Measurements from ENCODE around the gene LIPC.
A peak's percentile ranks its signal among the peaks of the same experiment; 100 is the strongest.

LIPC gene

DNA sequence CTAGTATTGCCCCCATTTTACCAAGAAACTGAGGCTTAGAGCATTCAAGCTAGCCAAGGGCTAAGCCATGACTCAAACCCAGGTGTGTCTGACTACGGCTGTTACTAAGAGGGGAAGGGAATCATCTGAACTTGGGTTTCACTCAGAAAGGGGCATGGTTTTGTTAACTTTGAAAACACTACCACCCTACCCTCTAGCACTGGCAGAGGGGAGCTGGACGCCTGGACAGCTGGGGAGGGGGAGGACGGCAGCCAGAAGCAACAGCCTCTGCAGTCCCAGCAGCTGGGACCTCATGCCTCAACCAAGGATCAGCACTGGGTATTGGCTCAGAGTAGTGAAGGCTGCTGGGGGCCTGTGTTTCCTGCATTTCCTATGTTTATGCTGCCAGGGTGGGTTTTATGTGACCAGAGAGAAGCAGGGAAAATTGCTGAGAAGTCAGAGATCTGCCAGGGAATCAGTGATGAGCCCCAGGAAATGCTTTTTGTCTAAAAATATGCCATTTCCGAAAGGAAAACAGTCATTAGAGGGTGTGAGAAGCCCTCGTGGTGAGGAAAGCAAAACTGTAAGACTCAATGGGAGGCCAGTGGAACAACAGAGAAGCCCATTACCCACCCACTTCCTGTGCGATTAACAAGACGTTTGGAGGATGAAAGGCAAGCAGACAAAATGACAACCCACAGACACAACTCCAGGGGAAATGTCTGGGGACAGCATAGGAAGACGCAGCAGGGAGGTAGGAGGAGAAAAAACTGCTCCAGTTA, 41.2 kb downstream of the LIPC start:
- ATAC-seq: no peak
- TF ChIP-seq PPARA (CRISPR knock-in tag; IDR thresholded peaks at IDR 0.05; ENCODE audit: borderline replicate concordance) (no peak), ZFP3 (CRISPR knock-in tag; IDR thresholded peaks at IDR 0.05) (no peak), CSDC2 (CRISPR knock-in tag; IDR thresholded peaks at IDR 0.05) (no peak), ZC3H10 (CRISPR knock-in tag; IDR thresholded peaks at IDR 0.05) (no peak), ZNF8 (CRISPR knock-in tag; IDR thresholded peaks at IDR 0.05) (no peak), ZNF565 (CRISPR knock-in tag; conservative IDR thresholded peaks at IDR 0.05; ENCODE audit: low read depth) (no peak), GLIS3 (CRISPR knock-in tag; IDR thresholded peaks at IDR 0.05) (no peak)
- TF ChIP-seq, protein P1, sequence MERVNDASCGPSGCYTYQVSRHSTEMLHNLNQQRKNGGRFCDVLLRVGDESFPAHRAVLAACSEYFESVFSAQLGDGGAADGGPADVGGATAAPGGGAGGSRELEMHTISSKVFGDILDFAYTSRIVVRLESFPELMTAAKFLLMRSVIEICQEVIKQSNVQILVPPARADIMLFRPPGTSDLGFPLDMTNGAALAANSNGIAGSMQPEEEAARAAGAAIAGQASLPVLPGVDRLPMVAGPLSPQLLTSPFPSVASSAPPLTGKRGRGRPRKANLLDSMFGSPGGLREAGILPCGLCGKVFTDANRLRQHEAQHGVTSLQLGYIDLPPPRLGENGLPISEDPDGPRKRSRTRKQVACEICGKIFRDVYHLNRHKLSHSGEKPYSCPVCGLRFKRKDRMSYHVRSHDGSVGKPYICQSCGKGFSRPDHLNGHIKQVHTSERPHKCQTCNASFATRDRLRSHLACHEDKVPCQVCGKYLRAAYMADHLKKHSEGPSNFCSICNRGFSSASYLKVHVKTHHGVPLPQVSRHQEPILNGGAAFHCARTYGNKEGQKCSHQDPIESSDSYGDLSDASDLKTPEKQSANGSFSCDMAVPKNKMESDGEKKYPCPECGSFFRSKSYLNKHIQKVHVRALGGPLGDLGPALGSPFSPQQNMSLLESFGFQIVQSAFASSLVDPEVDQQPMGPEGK (CRISPR knock-in tag; IDR thresholded peaks at IDR 0.05; ENCODE audit: borderline replicate concordance): no peak
- TF ChIP-seq, protein P2, sequence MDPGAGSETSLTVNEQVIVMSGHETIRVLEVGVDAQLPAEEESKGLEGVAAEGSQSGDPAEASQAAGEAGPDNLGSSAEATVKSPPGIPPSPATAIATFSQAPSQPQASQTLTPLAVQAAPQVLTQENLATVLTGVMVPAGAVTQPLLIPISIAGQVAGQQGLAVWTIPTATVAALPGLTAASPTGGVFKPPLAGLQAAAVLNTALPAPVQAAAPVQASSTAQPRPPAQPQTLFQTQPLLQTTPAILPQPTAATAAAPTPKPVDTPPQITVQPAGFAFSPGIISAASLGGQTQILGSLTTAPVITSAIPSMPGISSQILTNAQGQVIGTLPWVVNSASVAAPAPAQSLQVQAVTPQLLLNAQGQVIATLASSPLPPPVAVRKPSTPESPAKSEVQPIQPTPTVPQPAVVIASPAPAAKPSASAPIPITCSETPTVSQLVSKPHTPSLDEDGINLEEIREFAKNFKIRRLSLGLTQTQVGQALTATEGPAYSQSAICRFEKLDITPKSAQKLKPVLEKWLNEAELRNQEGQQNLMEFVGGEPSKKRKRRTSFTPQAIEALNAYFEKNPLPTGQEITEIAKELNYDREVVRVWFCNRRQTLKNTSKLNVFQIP (CRISPR knock-in tag; IDR thresholded peaks at IDR 0.05; ENCODE audit: borderline replicate concordance, low read depth): no peak

DNA sequence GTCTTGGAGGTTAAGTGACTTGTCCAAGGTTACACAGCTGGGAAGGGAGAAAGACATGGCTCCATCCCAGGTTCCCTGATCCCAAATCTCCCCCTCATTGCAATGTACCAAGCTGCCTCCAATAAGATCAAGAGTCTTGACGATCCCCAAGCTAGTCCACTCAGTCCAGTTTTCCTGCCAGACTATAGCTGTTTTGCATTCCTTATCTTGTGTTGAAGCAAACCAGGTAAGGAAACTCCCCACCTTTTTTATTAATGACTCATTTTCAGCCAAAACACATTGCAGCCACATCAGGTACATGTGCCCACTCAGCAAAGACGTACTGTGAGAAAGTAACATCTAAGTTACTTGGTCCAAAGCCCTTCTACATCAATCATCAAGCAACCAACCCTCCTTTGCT, 41.9 kb downstream of the LIPC start:
- ATAC-seq: peak; percentile 70
- TF ChIP-seq, protein P3, sequence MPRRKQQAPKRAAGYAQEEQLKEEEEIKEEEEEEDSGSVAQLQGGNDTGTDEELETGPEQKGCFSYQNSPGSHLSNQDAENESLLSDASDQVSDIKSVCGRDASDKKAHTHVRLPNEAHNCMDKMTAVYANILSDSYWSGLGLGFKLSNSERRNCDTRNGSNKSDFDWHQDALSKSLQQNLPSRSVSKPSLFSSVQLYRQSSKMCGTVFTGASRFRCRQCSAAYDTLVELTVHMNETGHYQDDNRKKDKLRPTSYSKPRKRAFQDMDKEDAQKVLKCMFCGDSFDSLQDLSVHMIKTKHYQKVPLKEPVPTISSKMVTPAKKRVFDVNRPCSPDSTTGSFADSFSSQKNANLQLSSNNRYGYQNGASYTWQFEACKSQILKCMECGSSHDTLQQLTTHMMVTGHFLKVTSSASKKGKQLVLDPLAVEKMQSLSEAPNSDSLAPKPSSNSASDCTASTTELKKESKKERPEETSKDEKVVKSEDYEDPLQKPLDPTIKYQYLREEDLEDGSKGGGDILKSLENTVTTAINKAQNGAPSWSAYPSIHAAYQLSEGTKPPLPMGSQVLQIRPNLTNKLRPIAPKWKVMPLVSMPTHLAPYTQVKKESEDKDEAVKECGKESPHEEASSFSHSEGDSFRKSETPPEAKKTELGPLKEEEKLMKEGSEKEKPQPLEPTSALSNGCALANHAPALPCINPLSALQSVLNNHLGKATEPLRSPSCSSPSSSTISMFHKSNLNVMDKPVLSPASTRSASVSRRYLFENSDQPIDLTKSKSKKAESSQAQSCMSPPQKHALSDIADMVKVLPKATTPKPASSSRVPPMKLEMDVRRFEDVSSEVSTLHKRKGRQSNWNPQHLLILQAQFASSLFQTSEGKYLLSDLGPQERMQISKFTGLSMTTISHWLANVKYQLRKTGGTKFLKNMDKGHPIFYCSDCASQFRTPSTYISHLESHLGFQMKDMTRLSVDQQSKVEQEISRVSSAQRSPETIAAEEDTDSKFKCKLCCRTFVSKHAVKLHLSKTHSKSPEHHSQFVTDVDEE (CRISPR knock-in tag; IDR thresholded peaks at IDR 0.05): no peak
- TF ChIP-seq, protein P4, sequence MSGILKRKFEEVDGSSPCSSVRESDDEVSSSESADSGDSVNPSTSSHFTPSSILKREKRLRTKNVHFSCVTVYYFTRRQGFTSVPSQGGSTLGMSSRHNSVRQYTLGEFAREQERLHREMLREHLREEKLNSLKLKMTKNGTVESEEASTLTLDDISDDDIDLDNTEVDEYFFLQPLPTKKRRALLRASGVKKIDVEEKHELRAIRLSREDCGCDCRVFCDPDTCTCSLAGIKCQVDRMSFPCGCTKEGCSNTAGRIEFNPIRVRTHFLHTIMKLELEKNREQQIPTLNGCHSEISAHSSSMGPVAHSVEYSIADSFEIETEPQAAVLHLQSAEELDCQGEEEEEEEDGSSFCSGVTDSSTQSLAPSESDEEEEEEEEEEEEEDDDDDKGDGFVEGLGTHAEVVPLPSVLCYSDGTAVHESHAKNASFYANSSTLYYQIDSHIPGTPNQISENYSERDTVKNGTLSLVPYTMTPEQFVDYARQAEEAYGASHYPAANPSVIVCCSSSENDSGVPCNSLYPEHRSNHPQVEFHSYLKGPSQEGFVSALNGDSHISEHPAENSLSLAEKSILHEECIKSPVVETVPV (CRISPR knock-in tag; IDR thresholded peaks at IDR 0.05): no peak
- TF ChIP-seq ZFP30 (CRISPR knock-in tag; IDR thresholded peaks at IDR 0.05) (no peak), BACH2 (CRISPR knock-in tag; IDR thresholded peaks at IDR 0.05; ENCODE audit: borderline replicate concordance) (no peak), TCF4 (CRISPR knock-in tag; IDR thresholded peaks at IDR 0.05; ENCODE audit: borderline replicate concordance) (no peak), SNAI2 (CRISPR knock-in tag; IDR thresholded peaks at IDR 0.05) (no peak), OSR1 (CRISPR knock-in tag; IDR thresholded peaks at IDR 0.05) (no peak), PPARA (CRISPR knock-in tag; IDR thresholded peaks at IDR 0.05; ENCODE audit: borderline replicate concordance) (no peak)
- TF ChIP-seq, protein P1 (CRISPR knock-in tag; IDR thresholded peaks at IDR 0.05; ENCODE audit: borderline replicate concordance): no peak

DNA sequence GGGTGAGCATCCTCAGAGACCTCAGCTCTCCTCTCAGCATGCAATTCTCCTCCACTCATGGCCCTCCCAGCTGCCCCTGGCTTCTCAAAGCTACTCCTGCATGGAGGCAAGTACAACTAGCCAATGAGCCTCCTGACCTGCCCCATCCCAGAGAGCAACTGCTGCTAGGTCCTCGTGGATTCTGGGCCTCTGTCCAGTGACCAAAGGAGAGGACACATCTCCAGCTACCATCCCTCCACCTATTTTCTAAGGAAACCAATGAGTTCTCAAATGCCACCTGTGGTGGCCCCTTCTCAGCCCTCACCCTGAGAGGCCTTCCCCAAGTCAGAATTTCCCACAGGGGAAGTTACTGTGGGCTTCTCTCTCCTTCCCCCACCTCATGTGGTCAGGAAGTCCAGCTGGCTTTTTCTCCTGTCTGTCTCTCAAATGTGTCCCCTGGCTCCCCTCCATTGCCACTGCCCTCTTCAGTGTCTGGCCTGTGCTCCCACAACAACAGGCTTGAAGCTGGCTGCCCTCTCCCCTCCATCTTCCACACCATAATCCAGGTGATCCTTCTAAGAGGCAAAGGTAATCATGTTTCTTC, 43.0 kb downstream of the LIPC start:
- ATAC-seq: no peak

More for the DNA sequence above, 43.0 kb downstream of the LIPC start:
- TF ChIP-seq TOX (CRISPR knock-in tag; IDR thresholded peaks at IDR 0.05; ENCODE audit: borderline replicate concordance) (no peak), BACH2 (CRISPR knock-in tag; IDR thresholded peaks at IDR 0.05; ENCODE audit: borderline replicate concordance) (no peak), ZFP30 (CRISPR knock-in tag; IDR thresholded peaks at IDR 0.05) (no peak), ISL1 (CRISPR knock-in tag; IDR thresholded peaks at IDR 0.05) (no peak), GLIS3 (CRISPR knock-in tag; IDR thresholded peaks at IDR 0.05) (no peak), ESRRG (CRISPR knock-in tag; IDR thresholded peaks at IDR 0.05) (no peak), ZNF70 (CRISPR knock-in tag; IDR thresholded peaks at IDR 0.05) (no peak), ARNTL (CRISPR knock-in tag; IDR thresholded peaks at IDR 0.05; ENCODE audit: borderline replicate concordance, low read depth) (no peak), ZNF565 (CRISPR knock-in tag; conservative IDR thresholded peaks at IDR 0.05; ENCODE audit: low read depth) (no peak), ZC3H10 (CRISPR knock-in tag; IDR thresholded peaks at IDR 0.05) (no peak), TCF4 (CRISPR knock-in tag; IDR thresholded peaks at IDR 0.05; ENCODE audit: borderline replicate concordance) (no peak)
- TF ChIP-seq, protein P1 (CRISPR knock-in tag; IDR thresholded peaks at IDR 0.05; ENCODE audit: borderline replicate concordance): no peak

All from SK-N-SH treated with all-trans-retinoic acid at 6 μM for 48 hours (cell line).